ENCODE data around the gene PDE6G. TPM values are rescaled to one million over a fixed set of nuclear protein-coding genes. Genes with fewer than 3 reads are reported as not detected.

Gene PDE6G
- total RNA-seq, 4 donors from 2014 or later = 0.53 TPM; not detected in 3

DNA sequence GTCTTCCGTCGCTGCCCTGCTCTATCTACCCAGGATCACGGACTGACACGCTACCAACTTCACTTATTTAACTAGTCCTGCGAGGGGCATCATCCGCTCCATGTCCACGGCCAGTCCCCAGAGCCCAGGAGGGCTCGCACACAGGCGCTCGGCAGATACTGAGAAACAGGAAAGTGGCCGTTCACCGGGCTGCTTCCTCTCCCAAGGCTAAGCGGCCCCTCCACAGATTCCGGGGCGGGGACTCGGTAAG is 9.7 kb upstream of the PDE6G start:
- DNase-seq (ENCODE audit: low spot score in 2 of 2) = no peak
- Histone ChIP-seq H3K4me3 (peak overlapping the region; percentile 99), H3K27me3 (no peaks in the 10 kb centered on the region), H3K27ac (peak overlapping the region; percentile 94), H3K9me3 (no peaks in the 10 kb centered on the region), H3K4me1 (peaks cover 51% of the 10 kb centered on the region), H3K36me3 (peaks cover 22% of the 10 kb centered on the region)
- WGBS = under 1% methylated on average over 16 of the region's 16 CpGs
- TF ChIP-seq EP300 (IDR thresholded peaks at IDR 0.05) (no peak), POLR2A (IDR thresholded peaks at IDR 0.05) (no peak), POLR2AphosphoS5 (IDR thresholded peaks at IDR 0.05) (no peak)
- TF ChIP-seq, protein P1, sequence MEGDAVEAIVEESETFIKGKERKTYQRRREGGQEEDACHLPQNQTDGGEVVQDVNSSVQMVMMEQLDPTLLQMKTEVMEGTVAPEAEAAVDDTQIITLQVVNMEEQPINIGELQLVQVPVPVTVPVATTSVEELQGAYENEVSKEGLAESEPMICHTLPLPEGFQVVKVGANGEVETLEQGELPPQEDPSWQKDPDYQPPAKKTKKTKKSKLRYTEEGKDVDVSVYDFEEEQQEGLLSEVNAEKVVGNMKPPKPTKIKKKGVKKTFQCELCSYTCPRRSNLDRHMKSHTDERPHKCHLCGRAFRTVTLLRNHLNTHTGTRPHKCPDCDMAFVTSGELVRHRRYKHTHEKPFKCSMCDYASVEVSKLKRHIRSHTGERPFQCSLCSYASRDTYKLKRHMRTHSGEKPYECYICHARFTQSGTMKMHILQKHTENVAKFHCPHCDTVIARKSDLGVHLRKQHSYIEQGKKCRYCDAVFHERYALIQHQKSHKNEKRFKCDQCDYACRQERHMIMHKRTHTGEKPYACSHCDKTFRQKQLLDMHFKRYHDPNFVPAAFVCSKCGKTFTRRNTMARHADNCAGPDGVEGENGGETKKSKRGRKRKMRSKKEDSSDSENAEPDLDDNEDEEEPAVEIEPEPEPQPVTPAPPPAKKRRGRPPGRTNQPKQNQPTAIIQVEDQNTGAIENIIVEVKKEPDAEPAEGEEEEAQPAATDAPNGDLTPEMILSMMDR (IDR thresholded peaks at IDR 0.05) = no peak

DNA sequence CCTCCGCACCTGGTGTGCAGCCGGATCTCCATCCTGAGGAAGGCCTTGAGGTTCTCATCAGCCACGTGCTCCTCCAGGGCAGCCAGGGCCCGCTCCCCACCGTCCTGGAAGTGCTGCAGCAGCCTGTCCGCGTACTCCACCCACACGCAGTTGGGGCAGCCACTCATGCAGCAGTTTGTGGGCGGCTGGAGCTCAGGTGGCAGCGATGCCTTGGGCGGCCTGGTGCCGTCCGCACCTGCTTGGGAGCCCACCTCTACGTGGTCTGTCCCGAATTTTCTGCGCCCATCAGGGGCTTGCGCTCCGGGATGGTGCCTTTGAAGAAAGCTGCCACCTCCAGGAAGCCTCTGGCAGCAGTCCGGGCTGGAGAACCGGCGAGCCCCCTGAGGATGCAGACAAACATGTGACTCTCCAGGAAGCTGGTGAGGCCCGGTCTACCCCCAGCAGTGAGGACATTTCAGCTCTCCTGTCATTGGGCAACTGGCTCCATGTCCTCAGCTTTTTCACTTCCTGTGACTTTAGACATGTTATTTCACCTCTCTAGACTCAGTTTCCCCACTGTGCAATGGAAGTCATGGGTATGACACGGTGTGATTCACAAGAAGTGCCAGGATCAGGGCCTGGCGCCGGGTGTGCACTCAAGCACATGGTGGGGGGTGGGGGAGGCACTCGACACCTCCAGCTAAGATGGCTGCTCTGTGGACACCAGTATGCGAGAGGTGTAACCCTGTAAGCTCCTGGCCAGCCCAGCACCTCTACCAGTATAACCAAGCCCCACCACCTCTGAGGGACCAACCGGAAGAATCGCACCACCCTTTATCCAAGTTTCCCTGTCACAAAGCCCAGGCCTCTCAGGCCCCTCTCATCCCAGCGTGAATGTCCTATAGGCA is 9.1 kb upstream of the PDE6G start:
- no peak for TF ChIP-seq POLR2AphosphoS5 (IDR thresholded peaks at IDR 0.05)
- Histone ChIP-seq H3K27me3 (no peaks in the 10 kb centered on the region), H3K27ac (peak overlapping the region; percentile 94), H3K36me3 (peaks cover 17% of the 10 kb centered on the region), H3K4me1 (peaks cover 51% of the 10 kb centered on the region), H3K9me3 (no peaks in the 10 kb centered on the region), H3K4me3 (peak overlapping the region; percentile 99)
- DNase-seq (ENCODE audit: low spot score in 2 of 2) = no peak
- 60% methylated on average over 25 of the region's 30 CpGs for WGBS

DNA sequence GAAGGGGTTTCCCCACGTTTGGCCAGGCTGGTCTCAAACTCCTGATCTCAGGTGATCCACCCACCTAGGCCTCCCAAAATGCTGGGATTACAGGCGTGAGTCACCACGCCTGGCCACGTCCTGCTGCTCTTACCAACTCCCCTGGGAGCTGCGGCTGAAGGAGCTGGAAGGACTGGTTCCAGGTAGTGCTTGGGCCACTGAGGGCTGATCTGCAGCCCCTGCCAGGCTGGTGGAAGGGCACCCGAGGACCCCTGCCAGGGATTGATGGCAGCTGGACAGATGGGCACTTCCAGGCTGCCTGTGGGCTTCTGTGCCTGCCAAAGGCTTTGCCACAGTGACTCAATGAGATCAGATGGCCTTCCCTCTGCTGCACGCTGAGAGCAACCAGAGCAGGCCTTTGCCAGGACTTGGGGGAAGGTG is 7.7 kb upstream of the PDE6G start:
- Histone ChIP-seq H3K27ac (no peak overlapping the region), H3K9me3 (no peaks in the 10 kb centered on the region), H3K36me3 (peaks cover 3% of the 10 kb centered on the region), H3K27me3 (no peaks in the 10 kb centered on the region), H3K4me3 (no peak overlapping the region), H3K4me1 (peaks cover 43% of the 10 kb centered on the region)
- DNase-seq (ENCODE audit: low spot score in 2 of 2) = no peak
- 65% methylated on average over 4 of the region's 7 CpGs for WGBS
- no peak for TF ChIP-seq POLR2A (IDR thresholded peaks at IDR 0.05)
- no peak for TF ChIP-seq EP300 (IDR thresholded peaks at IDR 0.05)
- no peak for TF ChIP-seq POLR2AphosphoS5 (IDR thresholded peaks at IDR 0.05)
- TF ChIP-seq, protein P1 (IDR thresholded peaks at IDR 0.05) = no peak

DNA sequence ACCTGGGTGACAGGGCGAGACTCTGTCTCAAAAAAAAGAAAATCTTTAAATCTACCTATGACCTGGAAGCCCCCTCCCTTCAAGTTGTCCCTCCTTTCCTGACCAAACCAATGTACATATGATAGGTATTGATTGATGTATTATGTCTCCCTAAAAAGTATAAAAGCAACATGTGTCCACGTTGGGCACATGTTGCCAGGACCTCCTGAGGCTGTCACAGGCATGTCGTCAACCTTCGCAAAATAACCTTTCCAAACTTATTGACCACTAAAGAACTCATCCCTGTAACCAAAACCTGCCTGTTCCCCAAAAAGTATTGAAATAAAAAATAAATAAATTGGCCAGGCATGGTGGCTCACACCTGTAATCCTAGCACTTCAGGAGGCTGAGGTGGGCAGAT is 5.7 kb upstream of the PDE6G start:
- Histone ChIP-seq H3K9me3 (no peaks in the 10 kb centered on the region), H3K4me3 (no peak overlapping the region), H3K27ac (no peak overlapping the region), H3K27me3 (no peaks in the 10 kb centered on the region), H3K4me1 (peaks cover 24% of the 10 kb centered on the region), H3K36me3 (peaks cover 3% of the 10 kb centered on the region)
- TF ChIP-seq POLR2A (IDR thresholded peaks at IDR 0.05) (no peak), EP300 (IDR thresholded peaks at IDR 0.05) (no peak), POLR2AphosphoS5 (IDR thresholded peaks at IDR 0.05) (no peak)
- TF ChIP-seq, protein P1 (IDR thresholded peaks at IDR 0.05) = no peak
- DNase-seq (ENCODE audit: low spot score in 2 of 2) = no peak
- 94% methylated on average over 4 of the region's 4 CpGs for WGBS

DNA sequence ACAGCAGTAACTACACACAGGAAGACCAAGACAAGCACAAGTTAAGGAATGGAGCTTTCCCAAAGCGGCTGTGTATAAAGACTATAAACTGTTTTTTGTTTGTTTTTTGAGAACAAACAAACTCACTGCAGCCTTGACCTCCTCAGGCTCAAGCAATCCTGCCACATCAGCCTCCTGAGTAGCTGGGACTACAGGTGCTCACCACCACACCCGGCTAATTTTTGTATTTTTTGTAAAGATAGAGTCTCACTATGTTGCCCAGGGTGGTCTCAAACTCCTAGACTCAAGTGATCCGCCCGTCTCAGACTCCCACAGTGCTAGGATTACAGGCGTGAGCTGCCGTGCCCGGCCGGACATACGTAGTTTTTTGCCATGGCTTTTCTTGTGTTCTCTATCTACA is 4.1 kb upstream of the PDE6G start:
- Histone ChIP-seq H3K4me1 (peaks cover 16% of the 10 kb centered on the region), H3K27ac (peak overlapping the region; percentile 82), H3K36me3 (peaks cover 3% of the 10 kb centered on the region), H3K9me3 (no peaks in the 10 kb centered on the region), H3K27me3 (no peaks in the 10 kb centered on the region), H3K4me3 (no peak overlapping the region)
- DNase-seq (ENCODE audit: low spot score in 2 of 2) = no peak
- no peak for TF ChIP-seq POLR2AphosphoS5 (IDR thresholded peaks at IDR 0.05)
- 92% methylated on average over 9 of the region's 9 CpGs for WGBS

DNA sequence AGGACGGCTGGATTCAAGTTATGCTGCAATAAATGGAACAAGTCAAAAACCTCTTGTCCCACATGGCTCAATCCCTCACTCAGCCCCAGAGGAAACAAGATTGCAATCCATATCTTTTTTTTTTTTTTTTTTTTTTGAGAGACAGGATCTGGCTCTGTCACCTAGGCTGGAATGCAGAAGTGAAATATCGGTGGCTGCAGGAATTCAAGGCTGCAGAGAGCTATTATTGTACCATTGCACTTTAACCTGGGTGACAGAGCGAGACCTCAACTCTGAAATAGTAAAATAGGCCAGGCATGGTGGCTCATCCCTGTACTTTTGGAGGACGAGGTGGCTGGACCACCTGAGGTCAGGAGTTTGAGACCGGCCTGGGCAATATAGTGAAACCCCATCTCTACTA is 2.7 kb upstream of the PDE6G start:
- H3K27me3 ChIP-seq = no peaks in the 10 kb centered on the region
- peak overlapping the region; percentile 82 for H3K27ac ChIP-seq
- no peaks in the 10 kb centered on the region for H3K9me3 ChIP-seq
- no peaks in the 10 kb centered on the region for H3K36me3 ChIP-seq
- peaks cover 11% of the 10 kb centered on the region for H3K4me1 ChIP-seq
- H3K4me3 ChIP-seq = no peak overlapping the region
- TF ChIP-seq POLR2AphosphoS5 (IDR thresholded peaks at IDR 0.05) = no peak
- no peak for TF ChIP-seq EP300 (IDR thresholded peaks at IDR 0.05)
- no peak for TF ChIP-seq POLR2A (IDR thresholded peaks at IDR 0.05)
- TF ChIP-seq, protein P1 (IDR thresholded peaks at IDR 0.05) = no peak
- no peak for DNase-seq (ENCODE audit: low spot score in 2 of 2)
- 66% methylated on average over 5 of the region's 5 CpGs for WGBS

All from suprapubic skin (tissue), 4 donors.